Stomach (tissue), 4 donors: Measurements from ENCODE around the gene HBM.
"Not testable (repeated sequence)": the region's sequence is repeated elsewhere in the genome, so short reads cannot be mapped to it uniquely, and the experiment has no call there.

Source experiments
- CTCF ChIP-seq, 7 experiments: fragments of 450-650 bp in 4 of 7; fragments of 200-600 bp in 3 of 7; sonication (generic) in 3 of 7; IDR thresholded peaks; one replicate each; pipeline ENCODE4 v1.5.1; 2016 to 2019; ENCODE audit warnings: antibody characterized with exemption in 7 of 7, control low read depth in 2 of 7, mild to moderate bottlenecking in 1 of 7
- POLR2A ChIP-seq, 4 donors: fragments of 450-650 bp; IDR thresholded peaks; one replicate each; pipeline ENCODE4 v1.6.1; 2016; ENCODE audit warnings: antibody characterized with exemption in 4 of 4, control low read depth in 2 of 4, mild to moderate bottlenecking in 1 of 4, moderate library complexity in 1 of 4
- POLR2AphosphoS5 ChIP-seq, 3 donors: sonication (generic); formaldehyde crosslinking; IDR thresholded peaks; one replicate each; pipeline ENCODE4 v1.6.1; 2016; ENCODE audit warnings: antibody characterized with exemption in 3 of 3

GRCh38 chr16:123558-124350 is 42.0 kb upstream of the HBM start:
- TF ChIP-seq CTCF, POLR2AphosphoS5, POLR2A (IDR thresholded peaks at IDR 0.05): not testable (repeated sequence)
